ENCODE results near the gene ATP5F1D.

DNA sequence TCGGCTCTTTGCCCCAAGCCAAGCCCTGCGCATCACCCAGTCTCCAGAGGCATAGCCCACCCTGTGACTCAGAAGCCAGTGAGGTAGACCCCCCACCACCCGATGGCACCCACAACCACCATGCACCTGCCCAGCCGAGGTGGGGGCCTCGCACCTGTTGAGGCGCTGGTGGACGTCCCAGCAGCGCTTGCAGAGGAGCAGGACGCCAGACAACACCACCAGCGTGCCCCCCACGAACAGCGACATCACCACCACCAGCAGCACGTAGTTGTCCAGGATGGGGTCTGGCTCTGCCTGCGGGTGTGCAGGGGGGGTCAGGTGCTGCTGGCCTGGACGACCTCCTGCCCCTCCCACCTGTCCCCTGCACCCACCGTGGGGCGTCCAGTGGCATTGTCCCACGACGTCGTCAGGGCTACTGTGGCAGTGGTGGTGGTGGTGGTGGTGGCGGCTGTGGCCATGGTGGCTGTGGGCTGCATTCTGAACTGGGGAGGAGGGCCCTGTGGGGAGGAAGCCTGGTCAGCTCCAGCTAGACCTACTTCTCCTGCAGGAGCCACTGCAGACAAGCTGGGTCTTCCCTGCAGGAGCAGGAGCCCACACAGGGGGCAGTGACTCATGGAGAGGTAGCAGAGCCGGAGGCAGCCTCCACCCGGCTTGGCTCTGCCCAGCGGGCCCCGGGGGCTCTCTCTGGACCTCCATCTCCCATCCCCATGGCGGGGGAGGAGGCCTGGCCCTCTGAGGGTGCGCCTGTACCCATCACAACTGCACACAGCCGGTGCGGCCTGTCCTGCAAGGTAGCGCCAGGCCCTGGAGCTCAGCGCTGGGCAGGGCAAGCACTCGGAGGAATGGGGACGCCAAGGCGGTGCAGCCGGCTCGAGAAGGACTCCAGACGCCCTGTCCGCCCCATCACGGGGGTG lies 5.7 kb upstream of the ATP5F1D start:
- TF ChIP-seq, protein P1, sequence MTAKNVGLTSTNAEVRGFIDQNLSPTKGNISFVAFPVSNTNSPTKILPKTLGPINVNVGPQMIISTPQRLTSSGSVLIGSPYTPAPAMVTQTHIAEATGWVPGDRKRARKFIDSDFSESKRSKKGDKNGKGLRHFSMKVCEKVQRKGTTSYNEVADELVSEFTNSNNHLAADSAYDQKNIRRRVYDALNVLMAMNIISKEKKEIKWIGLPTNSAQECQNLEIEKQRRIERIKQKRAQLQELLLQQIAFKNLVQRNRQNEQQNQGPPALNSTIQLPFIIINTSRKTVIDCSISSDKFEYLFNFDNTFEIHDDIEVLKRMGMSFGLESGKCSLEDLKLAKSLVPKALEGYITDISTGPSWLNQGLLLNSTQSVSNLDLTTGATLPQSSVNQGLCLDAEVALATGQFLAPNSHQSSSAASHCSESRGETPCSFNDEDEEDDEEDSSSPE (CRISPR knock-in tag; IDR thresholded peaks at IDR 0.05): no peak
- TF ChIP-seq, protein P2, sequence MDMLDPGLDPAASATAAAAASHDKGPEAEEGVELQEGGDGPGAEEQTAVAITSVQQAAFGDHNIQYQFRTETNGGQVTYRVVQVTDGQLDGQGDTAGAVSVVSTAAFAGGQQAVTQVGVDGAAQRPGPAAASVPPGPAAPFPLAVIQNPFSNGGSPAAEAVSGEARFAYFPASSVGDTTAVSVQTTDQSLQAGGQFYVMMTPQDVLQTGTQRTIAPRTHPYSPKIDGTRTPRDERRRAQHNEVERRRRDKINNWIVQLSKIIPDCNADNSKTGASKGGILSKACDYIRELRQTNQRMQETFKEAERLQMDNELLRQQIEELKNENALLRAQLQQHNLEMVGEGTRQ (IDR thresholded peaks at IDR 0.05; ENCODE audit: low read depth, low read length): no peak
- TF ChIP-seq, protein P2 (CRISPR knock-in tag; IDR thresholded peaks at IDR 0.05; ENCODE audit: borderline replicate concordance): no peak
- TF ChIP-seq, protein P3, sequence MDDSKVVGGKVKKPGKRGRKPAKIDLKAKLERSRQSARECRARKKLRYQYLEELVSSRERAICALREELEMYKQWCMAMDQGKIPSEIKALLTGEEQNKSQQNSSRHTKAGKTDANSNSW (CRISPR knock-in tag; IDR thresholded peaks at IDR 0.05; ENCODE audit: borderline replicate concordance): no peak
- TF ChIP-seq, protein P4, sequence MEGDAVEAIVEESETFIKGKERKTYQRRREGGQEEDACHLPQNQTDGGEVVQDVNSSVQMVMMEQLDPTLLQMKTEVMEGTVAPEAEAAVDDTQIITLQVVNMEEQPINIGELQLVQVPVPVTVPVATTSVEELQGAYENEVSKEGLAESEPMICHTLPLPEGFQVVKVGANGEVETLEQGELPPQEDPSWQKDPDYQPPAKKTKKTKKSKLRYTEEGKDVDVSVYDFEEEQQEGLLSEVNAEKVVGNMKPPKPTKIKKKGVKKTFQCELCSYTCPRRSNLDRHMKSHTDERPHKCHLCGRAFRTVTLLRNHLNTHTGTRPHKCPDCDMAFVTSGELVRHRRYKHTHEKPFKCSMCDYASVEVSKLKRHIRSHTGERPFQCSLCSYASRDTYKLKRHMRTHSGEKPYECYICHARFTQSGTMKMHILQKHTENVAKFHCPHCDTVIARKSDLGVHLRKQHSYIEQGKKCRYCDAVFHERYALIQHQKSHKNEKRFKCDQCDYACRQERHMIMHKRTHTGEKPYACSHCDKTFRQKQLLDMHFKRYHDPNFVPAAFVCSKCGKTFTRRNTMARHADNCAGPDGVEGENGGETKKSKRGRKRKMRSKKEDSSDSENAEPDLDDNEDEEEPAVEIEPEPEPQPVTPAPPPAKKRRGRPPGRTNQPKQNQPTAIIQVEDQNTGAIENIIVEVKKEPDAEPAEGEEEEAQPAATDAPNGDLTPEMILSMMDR (CRISPR knock-in tag; IDR thresholded peaks at IDR 0.05): no peak
- TF ChIP-seq NCOA5 (CRISPR knock-in tag; IDR thresholded peaks at IDR 0.05) (no peak), JUN (CRISPR knock-in tag; IDR thresholded peaks at IDR 0.05) (no peak), ZNF878 (CRISPR knock-in tag; IDR thresholded peaks at IDR 0.05) (no peak), HDAC6 (IDR thresholded peaks at IDR 0.05; ENCODE audit: low read depth, low read length) (no peak), FOSL1 (CRISPR knock-in tag; IDR thresholded peaks at IDR 0.05; ENCODE audit: borderline replicate concordance) (no peak), CBX5 (CRISPR knock-in tag; IDR thresholded peaks at IDR 0.05; ENCODE audit: borderline replicate concordance) (no peak), ZNF431 (CRISPR knock-in tag; IDR thresholded peaks at IDR 0.05; ENCODE audit: borderline replicate concordance, low read depth) (no peak)
- TF ChIP-seq, protein P5, sequence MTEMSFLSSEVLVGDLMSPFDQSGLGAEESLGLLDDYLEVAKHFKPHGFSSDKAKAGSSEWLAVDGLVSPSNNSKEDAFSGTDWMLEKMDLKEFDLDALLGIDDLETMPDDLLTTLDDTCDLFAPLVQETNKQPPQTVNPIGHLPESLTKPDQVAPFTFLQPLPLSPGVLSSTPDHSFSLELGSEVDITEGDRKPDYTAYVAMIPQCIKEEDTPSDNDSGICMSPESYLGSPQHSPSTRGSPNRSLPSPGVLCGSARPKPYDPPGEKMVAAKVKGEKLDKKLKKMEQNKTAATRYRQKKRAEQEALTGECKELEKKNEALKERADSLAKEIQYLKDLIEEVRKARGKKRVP (CRISPR knock-in tag; IDR thresholded peaks at IDR 0.05): no peak

All from HepG2 (cell line).